K562 (cell line): ENCODE results near the gene SAE1. TPM values are rescaled to one million over a fixed set of nuclear protein-coding genes. Genes with fewer than 3 reads are reported as not detected.
A peak's percentile ranks its signal among the peaks of the same experiment; 100 is the strongest.

Experiments used
- ATF2 ChIP-seq: sonication (generic); formaldehyde crosslinking; IDR thresholded peaks from 2 replicates; pipeline ENCODE4 v1.8.1; 2022; ENCODE audit warnings: missing genetic modification reagents
- BRF1 ChIP-seq: IDR thresholded peaks from 3 replicates; pipeline ENCODE4 v1.6.1; 2011; ENCODE audit warnings: borderline replicate concordance, mild to moderate bottlenecking; ENCODE audit not compliant: insufficient read length; ENCODE audit errors: extremely low read depth
- EHMT2 ChIP-seq: fragments of 450-650 bp; IDR thresholded peaks from 2 replicates; pipeline ENCODE4 v1.6.1; 2018; ENCODE audit warnings: antibody characterized with exemption
- MCM7 ChIP-seq, 2 experiments: fragments of 450-650 bp; IDR thresholded peaks; 2 replicates each; pipeline ENCODE4 v1.6.1; 2016 to 2018
- MIER1 ChIP-seq: fragments of 450-650 bp; IDR thresholded peaks from 2 replicates; pipeline ENCODE4 v1.6.1; 2016; ENCODE audit warnings: antibody characterized with exemption, mild to moderate bottlenecking, low read depth
- NCOA6 ChIP-seq: fragments of 450-650 bp; IDR thresholded peaks from 2 replicates; pipeline ENCODE4 v1.6.1; 2017; ENCODE audit warnings: mild to moderate bottlenecking
- OTX1 ChIP-seq: fragments of 450-650 bp; formaldehyde crosslinking; IDR thresholded peaks from 2 replicates; pipeline ENCODE4 v1.4.0; 2022; ENCODE audit warnings: mild to moderate bottlenecking
- RBM25 ChIP-seq: fragments of 200-400 bp; formaldehyde crosslinking; IDR thresholded peaks from 2 replicates; pipeline ENCODE4 v1.6.1; 2018; ENCODE audit warnings: low read length, low read depth, moderate library complexity; ENCODE audit not compliant: severe bottlenecking
- RERE ChIP-seq: sonication (generic); formaldehyde crosslinking; IDR thresholded peaks from 2 replicates; pipeline ENCODE4 v1.8.0; 2023; ENCODE audit warnings: missing genetic modification reagents, mild to moderate bottlenecking, borderline replicate concordance
- SMARCB1 ChIP-seq: IDR thresholded peaks from 2 replicates; pipeline ENCODE4 v1.6.1; 2011; ENCODE audit warnings: improper control_type of control experiment, low read depth; ENCODE audit not compliant: insufficient read length
- TRIM25 ChIP-seq: fragments of 450-650 bp; IDR thresholded peaks from 2 replicates; pipeline ENCODE4 v1.7.0; 2016; ENCODE audit warnings: borderline replicate concordance
- ZNF609 ChIP-seq: sonication (generic); formaldehyde crosslinking; IDR thresholded peaks from 2 replicates; pipeline ENCODE4 v1.8.1; 2023; ENCODE audit warnings: missing genetic modification reagents, mild to moderate bottlenecking, borderline replicate concordance
- polyA plus RNA-seq, 8 experiments: library from polyadenylated mRNA; depleted of rRNA in 4 of 8; stranded (reverse) in 5 of 8; unstranded in 3 of 8; fragments of >200 nt; fragmentation: Nextera tagmentation in 2 of 8; fragmentation: Illumina TruSeq in 1 of 8; extraction: Ambion mirVana in 2 of 8; extraction: Trizol in 1 of 8; gene quantifications; 2 replicates each; pipeline versions ENCODE4 v1.2.1 to v1.2.3, GENCODE V29; 2011 to 2014; ENCODE audit warnings: inconsistent platforms in 1 of 8, missing spikeins in 1 of 8
- total RNA-seq, 7 experiments: library from RNA; depleted of rRNA in 6 of 7; stranded (reverse); fragments of >200 nt in 6 of 7; fragmentation: Illumina TruSeq in 2 of 7; extraction: Trizol in 2 of 7; gene quantifications; 2 replicates each; pipeline versions ENCODE4 v1.2.1 to v1.2.3, GENCODE V29; 2011 to 2021; ENCODE audit warnings: low replicate concordance in 1 of 7

The SAE1 gene
- total and polyA plus RNA-seq, 9 of the 15 experiments (the other 6 are each of a cell fraction or from before 2014, with no cell fraction given): 82.8 to 299 (median 217) TPM

GRCh38 chr19:47112997-47113849 lies 17.4 kb upstream of the SAE1 start, which contains the start of gene ZC3H4 (continued):
- TF ChIP-seq ZNF609 (CRISPR knock-in tag) (no peak), BRF1 (no peak), TRIM25 (peak; percentile 67; the same call in 1 of the 2 replicates), RERE (CRISPR knock-in tag) (no peak), OTX1 (CRISPR knock-in tag) (no peak; the same call in 1 of the 2 replicates), ATF2 (CRISPR knock-in tag) (peak; percentile 95; the same call in 1 of the 2 replicates), SMARCB1 (no peak), RBM25 (no peak), NCOA6 (no peak), EHMT2 (no peak), MCM7 (IDR thresholded peaks at IDR 0.05) (no peak), MIER1 (no peak)
